Esophagus muscularis mucosa (tissue), 4 donors: ENCODE measurements around the gene MME. TPM values are rescaled to one million over a fixed set of nuclear protein-coding genes. Genes with fewer than 3 reads are reported as not detected.

Experiments
- DNase-seq: peaks from one replicate; pipeline ENCODE4 v3.0.0-alpha.2; 2017; ENCODE audit errors: extremely low spot score
- H3K27ac ChIP-seq, 4 donors: fragments of 200-600 bp; sonication (generic); replicated peaks in 1 of 4; 1 replicate in 3 of 4; 2 replicates in 1 of 4; pipeline ENCODE4 v1.5.1; 2016 to 2019; ENCODE audit warnings: mild to moderate bottlenecking in 1 of 4
- H3K27me3 ChIP-seq, 4 donors: fragments of 200-600 bp; sonication (generic); one replicate each; pipeline versions ENCODE4 v1.5.1 to v1.6.0; 2016 to 2019
- H3K36me3 ChIP-seq, 4 donors: fragments of 200-600 bp; sonication (generic); one replicate each; pipeline ENCODE4 v1.5.1; 2016 to 2019
- H3K4me1 ChIP-seq, 4 donors: fragments of 200-600 bp; sonication (generic); one replicate each; pipeline ENCODE4 v1.5.1; 2016 to 2019
- H3K4me3 ChIP-seq, 4 donors: fragments of 200-600 bp; sonication (generic); 1 replicate in 2 of 4; 2 replicates in 2 of 4; pipeline ENCODE4 v1.5.1; 2016 to 2019; ENCODE audit warnings: mild to moderate bottlenecking in 4 of 4, moderate library complexity in 1 of 4
- H3K9me3 ChIP-seq, 4 donors: fragments of 200-600 bp; sonication (generic); 1 replicate in 3 of 4; 2 replicates in 1 of 4; pipeline ENCODE4 v1.5.1; 2016 to 2019
- EP300 ChIP-seq: sonication (generic); formaldehyde crosslinking; IDR thresholded peaks from one replicate; pipeline ENCODE4 v1.6.1; 2017; ENCODE audit warnings: antibody characterized with exemption
- POLR2A ChIP-seq: fragments of 450-650 bp; IDR thresholded peaks from one replicate; pipeline ENCODE4 v1.6.1; 2017; ENCODE audit warnings: antibody characterized with exemption, moderate library complexity, mild to moderate bottlenecking, low read depth
- POLR2AphosphoS5 ChIP-seq, 2 donors: sonication (generic); formaldehyde crosslinking; IDR thresholded peaks; one replicate each; pipeline ENCODE4 v1.6.1; 2017; ENCODE audit warnings: antibody characterized with exemption in 2 of 2
- WGBS: methylation state at CpG from one replicate; pipeline ENCODE4 v1.1.5; 2018; 5-methylcytosine and 5-hydroxymethylcytosine counted together
- intact Hi-C: fragments of 100-400 bp; cut with DNase I; formaldehyde crosslinking; loops from one replicate; pipeline ENCODE4 v1.15.1; 2023
- total RNA-seq, 4 donors: library from RNA; depleted of rRNA; stranded (reverse); fragments of >200 nt; gene quantifications; one replicate each; pipeline versions ENCODE4 v1.1.0 to v1.2.1, GENCODE V29; 2016
- TF ChIP-seq, protein P1 (sequence below), 3 experiments: fragments of 200-600 bp in 2 of 3; fragments of 450-650 bp in 1 of 3; sonication (generic) in 2 of 3; IDR thresholded peaks; one replicate each; pipeline ENCODE4 v1.5.1; 2017 to 2019; ENCODE audit warnings: antibody characterized with exemption in 3 of 3, mild to moderate bottlenecking in 2 of 3, moderate library complexity in 1 of 3

MME gene
- total RNA-seq, 4 donors from 2014 or later: 1.7 to 6.5 (median 4.5) TPM

DNA sequence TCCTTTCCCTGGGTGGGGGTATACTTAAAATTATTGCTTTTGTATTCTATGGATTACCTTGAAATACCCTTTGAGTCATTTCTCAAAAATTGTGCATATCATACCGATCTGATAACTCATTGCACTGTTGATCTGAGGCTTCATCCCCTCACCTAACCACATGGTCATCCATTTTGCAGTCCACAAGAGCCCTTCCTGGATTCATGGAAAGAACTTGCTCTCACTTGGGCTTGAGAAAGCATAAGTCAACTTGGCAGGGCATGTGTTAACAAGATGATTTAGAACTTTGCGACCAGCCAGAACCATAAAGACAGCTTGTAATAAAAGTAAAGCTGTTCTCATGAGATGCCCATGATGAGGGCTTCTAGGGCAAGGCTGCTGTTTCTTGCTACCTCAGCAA is 22.2 kb downstream of the MME start:
- Histone ChIP-seq H3K9me3 (no peaks in the 10 kb centered on the region), H3K4me3 (no peak overlapping the region), H3K27ac (no peak overlapping the region), H3K4me1 (no peaks in the 10 kb centered on the region), H3K36me3 (no peaks in the 10 kb centered on the region), H3K27me3 (no peaks in the 10 kb centered on the region)
- TF ChIP-seq POLR2AphosphoS5 (IDR thresholded peaks at IDR 0.05) (no peak), EP300 (no peak), POLR2A (no peak)
- TF ChIP-seq, protein P1, sequence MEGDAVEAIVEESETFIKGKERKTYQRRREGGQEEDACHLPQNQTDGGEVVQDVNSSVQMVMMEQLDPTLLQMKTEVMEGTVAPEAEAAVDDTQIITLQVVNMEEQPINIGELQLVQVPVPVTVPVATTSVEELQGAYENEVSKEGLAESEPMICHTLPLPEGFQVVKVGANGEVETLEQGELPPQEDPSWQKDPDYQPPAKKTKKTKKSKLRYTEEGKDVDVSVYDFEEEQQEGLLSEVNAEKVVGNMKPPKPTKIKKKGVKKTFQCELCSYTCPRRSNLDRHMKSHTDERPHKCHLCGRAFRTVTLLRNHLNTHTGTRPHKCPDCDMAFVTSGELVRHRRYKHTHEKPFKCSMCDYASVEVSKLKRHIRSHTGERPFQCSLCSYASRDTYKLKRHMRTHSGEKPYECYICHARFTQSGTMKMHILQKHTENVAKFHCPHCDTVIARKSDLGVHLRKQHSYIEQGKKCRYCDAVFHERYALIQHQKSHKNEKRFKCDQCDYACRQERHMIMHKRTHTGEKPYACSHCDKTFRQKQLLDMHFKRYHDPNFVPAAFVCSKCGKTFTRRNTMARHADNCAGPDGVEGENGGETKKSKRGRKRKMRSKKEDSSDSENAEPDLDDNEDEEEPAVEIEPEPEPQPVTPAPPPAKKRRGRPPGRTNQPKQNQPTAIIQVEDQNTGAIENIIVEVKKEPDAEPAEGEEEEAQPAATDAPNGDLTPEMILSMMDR (IDR thresholded peaks at IDR 0.05): no peak
- no peak for DNase-seq
- 94% methylated on average over 2 of the region's 2 CpGs for WGBS
- intact Hi-C loops: no loop called here

DNA sequence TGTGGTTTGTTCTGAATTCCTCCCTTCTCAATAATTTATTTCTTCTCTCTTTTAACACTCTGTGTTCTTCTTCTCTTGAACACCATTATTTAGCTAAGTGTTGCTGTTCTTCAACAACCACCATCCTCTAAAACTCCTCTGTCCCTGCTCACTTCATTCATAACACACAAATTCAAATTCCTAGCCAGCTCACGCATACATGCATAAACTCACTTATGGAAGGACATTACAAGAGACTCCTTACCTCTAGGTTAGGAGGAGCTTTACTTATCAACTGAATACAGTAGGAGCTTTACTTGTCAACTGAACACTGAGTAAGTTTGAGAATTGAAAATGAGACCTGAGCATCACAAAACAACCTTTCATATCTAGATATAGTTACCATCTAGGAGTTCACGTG is 23.6 kb downstream of the MME start:
- no peak for TF ChIP-seq POLR2A
- no peak for TF ChIP-seq POLR2AphosphoS5 (IDR thresholded peaks at IDR 0.05)
- TF ChIP-seq EP300: no peak
- TF ChIP-seq, protein P1 (IDR thresholded peaks at IDR 0.05): no peak
- intact Hi-C loops: no loop called here
- 92% methylated on average over 2 of the region's 2 CpGs for WGBS

DNA sequence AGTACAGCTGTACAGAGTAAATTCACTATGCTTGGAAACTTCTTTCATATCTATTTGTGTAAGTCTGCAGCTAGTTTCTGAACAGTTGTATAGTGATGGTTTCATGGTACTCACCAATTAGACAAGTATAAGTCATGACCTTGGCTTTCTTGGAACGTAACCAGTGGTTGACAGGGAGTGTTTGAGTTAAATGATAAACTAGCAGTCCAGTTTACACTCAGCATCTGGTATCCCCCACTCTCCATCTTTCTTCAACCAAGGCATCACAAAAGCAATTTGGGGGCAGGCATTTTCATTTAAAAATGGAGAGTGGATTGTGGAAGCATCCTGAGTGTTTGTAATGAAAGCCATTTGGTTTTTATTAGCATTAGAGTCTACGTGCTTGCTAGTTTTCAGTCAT is 26.0 kb downstream of the MME start:
- Histone ChIP-seq H3K4me3 (no peak overlapping the region), H3K36me3 (no peaks in the 10 kb centered on the region), H3K4me1 (no peaks in the 10 kb centered on the region), H3K27ac (no peak overlapping the region), H3K9me3 (no peaks in the 10 kb centered on the region), H3K27me3 (no peaks in the 10 kb centered on the region)
- TF ChIP-seq, protein P1 (IDR thresholded peaks at IDR 0.05): no peak
- TF ChIP-seq POLR2A (no peak), EP300 (no peak), POLR2AphosphoS5 (IDR thresholded peaks at IDR 0.05) (no peak)
- DNase-seq: no peak
- intact Hi-C loops: no loop called here
- WGBS: 33% methylated on average over 2 of the region's 2 CpGs

More for the DNA sequence above, 23.6 kb downstream of the MME start:
- Histone ChIP-seq H3K4me1 (no peaks in the 10 kb centered on the region), H3K4me3 (no peak overlapping the region), H3K27ac (no peak overlapping the region), H3K9me3 (no peaks in the 10 kb centered on the region), H3K36me3 (no peaks in the 10 kb centered on the region), H3K27me3 (no peaks in the 10 kb centered on the region)
- DNase-seq: no peak

DNA sequence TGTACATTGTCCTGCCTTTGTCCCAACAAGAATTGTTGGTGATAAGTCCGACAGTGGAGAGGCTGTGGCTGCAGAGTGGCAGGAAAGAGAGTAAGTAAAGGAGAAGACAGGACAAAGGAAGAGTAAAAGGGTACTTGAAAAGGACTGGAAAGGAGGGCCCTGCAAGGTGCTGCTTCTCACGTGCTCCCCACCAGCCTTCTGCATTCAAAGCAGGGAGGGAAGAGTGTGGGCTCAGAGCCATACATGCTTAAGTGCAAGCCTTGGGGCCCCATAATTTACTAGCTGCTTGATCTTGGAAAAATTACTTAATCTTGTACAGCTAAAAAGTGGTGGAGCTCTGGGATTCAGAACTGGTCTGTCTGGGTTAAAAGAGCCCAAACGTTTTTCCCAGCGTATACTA is 29.9 kb downstream of the MME start:
- no peaks in the 10 kb centered on the region for H3K4me1 ChIP-seq
- no peaks in the 10 kb centered on the region for H3K36me3 ChIP-seq
- no peak for DNase-seq
- TF ChIP-seq POLR2AphosphoS5 (IDR thresholded peaks at IDR 0.05) (no peak), POLR2A (no peak)
- TF ChIP-seq, protein P1 (IDR thresholded peaks at IDR 0.05): no peak
- intact Hi-C loops: no loop called here
- no peaks in the 10 kb centered on the region for H3K27me3 ChIP-seq
- no peaks in the 10 kb centered on the region for H3K9me3 ChIP-seq
- WGBS: 65% methylated on average over 4 of the region's 4 CpGs
- H3K27ac ChIP-seq: no peak overlapping the region
- H3K4me3 ChIP-seq: no peak overlapping the region
